SK-MEL-5 (cell line): Measurements from ENCODE around the gene NCMAP. TPM values are rescaled to one million over a fixed set of nuclear protein-coding genes. Genes with fewer than 3 reads are reported as not detected.

ENCODE experiments used
- DNase-seq: peaks from one replicate; pipeline ENCODE4 v3.0.0-alpha.2; 2016; ENCODE audit warnings: low read depth, low spot score
- in situ Hi-C: cut with HindIII; loops from 2 replicates; pipeline ENCODE4 v1.10.0; 2016; ENCODE audit warnings: low sequenced_read_pairs, high pct_unique_total_duplicates, low pct_unique_long_range_greater_than_20kb
- small RNA-seq, 2 experiments: library from RNA; depleted of rRNA; stranded (forward); fragments of <200 nt; gene quantifications; one replicate each; pipeline ENCODE3, GENCODE V24; 2014
- total RNA-seq: library from RNA; depleted of rRNA; stranded (reverse); fragments of >200 nt; shearing (Covaris generic); gene quantifications from 2 replicates; pipeline ENCODE4 v1.2.3, GENCODE V29; 2014; rRNA removed

The NCMAP gene
- total RNA-seq, 1 experiment from 2014 or later, result not detected

DNA sequence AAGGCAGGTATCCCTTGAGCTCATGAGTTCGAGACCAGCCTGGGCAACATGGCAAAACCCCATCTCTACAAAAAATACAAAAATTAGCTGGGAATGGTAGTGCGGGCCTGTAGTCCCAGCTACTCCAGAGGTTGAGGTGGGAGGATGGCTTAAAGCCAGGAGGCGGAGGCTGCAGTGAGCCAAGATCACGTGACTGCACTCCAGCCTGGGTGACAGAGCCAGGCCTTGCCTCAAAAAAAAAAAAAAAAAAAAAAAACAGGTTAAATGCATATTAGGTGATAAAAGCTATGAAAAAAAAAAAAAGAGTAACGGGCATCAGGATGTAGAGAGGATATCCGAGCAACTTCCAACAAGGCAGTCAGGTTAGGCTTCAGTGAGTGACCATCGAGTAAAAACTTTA lies 84.4 kb downstream of the NCMAP start:
- in situ Hi-C loops, result no loop called here
- no peak for DNase-seq

DNA sequence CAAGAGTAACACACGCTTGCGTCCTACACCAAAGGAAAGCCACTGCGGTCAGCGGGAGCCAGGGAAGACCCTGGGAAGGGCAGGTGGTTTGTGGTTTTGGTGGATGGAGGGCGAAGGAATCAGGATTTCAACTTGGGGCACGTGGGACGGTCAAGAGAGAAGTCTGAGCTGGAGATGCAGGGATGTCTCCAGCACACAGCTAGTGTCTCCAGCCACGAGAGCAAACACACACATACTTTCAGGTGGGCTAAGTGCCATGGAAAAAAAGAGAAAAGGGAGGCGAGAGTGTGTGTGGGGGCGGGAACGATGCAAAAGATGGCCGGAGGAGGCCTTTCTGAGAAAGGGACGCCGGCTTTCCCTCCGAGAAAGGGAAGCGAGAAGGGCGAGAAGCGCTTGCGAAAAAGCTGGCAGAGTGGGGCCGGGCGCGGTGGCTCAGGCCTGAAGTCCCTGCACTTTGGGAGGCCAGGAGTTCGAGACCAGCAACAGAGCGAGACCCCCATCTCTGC lies 85.8 kb downstream of the NCMAP start:
- no peak for DNase-seq
- in situ Hi-C loops, result no loop called here

DNA sequence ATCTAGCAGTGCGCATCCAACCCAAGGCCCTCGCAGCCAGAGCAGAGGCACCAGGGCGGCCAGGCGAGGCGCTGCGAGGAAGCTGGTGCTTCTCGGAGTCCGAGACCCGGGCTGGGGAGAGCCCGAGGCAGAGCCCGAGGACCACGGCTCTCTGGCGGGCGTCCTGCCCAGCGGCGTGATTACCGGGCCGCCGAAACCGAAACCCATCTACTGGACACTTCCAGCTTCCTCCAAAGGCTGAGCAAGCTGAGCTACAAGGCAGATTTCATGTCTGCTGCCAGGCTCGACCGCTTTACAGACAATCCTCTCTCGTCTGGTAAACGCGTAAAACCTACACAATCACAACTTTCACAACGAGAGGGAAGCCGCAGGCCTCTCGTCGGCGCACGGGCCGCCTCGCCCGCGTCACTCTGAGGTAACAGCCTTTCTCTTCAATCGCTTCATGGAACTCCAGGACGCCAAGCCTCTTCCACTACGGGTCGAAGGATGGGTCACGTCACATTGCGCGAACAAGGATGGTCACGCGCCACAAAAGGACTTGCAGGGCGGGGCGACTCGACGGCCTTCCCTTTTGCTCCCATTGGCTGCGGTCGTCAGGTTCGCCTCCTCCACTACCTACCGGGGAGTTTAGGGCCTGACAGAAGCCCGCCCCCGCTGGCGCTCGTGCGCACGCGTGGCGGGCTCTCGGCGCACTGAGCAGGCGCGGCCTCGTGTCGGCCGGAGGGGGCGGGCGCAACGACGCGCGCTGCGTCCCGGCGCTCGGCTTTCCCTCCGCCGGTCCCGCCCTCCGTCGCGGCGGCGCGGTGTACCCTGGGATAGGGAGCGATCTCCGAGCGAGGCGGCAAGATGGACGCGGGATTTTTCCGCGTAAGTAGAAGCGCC lies 86.8 kb downstream of the NCMAP start, which contains the start of gene SRRM1:
Gene SRRM1 (plus strand): TSS at position 822 of the 882 bp plus-strand sequence. CDS start 25 bp downstream, at position 847.
- DNase-seq, result peak; percentile 99
- in situ Hi-C loops, result no loop called here

DNA sequence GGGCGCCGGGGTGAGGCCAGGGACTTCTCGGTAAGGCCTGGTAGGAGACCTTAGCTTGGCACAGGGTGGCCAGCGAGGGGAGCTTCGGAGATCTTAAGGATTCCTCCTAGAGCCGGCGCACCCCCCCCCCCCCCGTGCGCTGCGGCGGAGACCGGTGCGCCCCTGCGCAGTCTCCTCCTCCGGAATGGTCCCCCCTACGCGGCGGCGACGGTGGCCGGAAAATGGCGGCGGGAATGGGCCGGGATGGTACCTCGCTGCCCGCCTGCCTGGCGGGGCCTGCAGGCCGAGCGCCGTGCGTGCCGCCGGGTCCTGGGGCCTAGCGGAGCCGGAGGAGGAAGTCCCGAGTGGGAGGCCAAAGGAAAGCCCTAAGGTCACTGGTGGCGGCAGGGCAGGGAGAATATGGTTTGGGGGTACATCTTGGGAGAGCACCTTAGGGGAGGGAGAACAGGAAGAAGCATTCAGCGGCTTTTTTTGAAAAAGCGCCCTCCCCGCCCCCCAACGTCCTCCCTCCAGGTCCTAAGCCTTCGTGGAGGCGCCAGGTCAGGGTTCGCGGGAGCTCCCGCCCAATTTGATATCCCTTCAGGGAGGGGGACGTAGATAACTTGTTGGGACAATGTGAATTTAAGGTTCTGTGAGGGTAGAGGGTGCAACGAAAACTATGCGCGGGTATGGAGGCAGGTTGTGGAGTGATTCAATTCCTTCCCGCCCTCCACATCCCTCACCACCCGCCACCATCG lies 87.6 kb downstream of the NCMAP start:
- in situ Hi-C loops, result no loop called here
- DNase-seq, result peak; percentile 4

DNA sequence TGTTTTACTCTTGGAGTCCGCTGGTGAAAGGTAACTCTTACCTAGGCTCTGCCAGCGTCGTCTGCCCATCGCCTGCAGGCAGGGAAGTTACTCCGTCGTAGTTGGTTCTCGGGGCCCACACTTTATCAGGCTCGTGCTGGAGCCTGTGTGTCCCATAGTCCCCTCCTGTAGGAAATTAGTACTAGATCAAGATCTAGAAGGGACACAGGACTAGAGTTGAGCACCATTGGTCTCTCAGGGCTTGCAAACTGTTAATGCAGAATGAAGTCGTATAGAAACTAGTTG lies 88.2 kb downstream of the NCMAP start:
- DNase-seq, result no peak
- in situ Hi-C loops, result no loop called here

DNA sequence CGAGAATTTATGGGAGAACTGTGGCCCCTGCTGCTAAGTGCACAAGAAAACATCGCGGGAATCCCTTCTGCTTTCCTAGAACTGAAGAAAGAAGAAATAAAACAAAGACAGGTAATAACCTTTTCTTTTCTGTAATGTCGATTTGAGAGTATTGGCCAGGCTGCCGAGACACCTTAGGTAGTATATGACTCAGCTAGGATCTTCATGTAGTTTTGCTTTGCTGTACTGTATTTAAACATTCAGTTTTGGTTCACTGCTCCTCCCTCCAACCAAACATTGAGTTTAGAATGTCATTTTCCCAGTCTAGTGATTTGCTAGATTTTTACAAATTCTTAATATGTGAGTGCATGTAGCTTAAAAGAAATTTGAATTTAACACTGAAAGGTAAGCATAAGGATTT lies 93.0 kb downstream of the NCMAP start:
- DNase-seq, result no peak
- in situ Hi-C loops, result no loop called here

DNA sequence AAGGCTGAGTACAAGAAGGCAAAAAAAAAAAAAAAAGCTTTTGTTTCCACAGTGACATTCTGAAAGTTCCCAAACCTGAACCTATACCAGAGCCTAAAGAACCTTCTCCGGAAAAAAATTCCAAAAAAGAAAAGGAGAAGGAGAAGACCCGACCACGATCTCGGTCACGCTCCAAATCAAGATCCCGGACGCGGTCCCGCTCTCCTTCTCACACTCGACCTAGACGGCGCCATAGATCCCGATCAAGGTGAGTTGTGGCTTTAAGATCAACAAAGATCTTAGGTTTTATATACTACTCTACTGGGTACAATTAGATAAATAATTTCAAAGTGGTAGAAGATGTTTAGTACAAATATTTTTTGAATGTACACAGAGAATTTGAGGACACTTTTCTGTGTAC lies 96.5 kb downstream of the NCMAP start:
- in situ Hi-C loops, result loop anchor here (25.0 kb wide), 1 partner anchor 160 kb away; no protein-coding TSS in a partner anchor
- DNase-seq, result no peak

DNA sequence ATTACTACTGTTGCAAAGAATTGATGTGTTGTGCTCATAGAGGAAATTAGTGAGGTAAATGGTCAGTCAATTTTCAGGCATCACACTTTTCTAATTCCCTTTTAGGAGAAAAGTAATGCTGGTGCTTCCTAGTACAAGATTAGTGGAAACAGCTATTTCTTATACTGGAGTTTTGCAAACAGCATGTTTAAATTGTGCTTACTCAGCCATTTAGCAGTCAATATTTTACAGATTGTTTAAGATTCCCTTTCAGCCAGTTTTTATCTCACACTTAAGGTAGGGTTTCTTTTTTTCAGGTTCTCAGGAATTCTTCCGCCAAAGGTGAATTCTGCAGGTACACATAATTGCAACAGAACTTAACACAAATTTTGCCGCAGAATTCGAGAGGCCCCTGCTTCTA lies 98.1 kb downstream of the NCMAP start:
- in situ Hi-C loops, result loop anchor here (25.0 kb wide), 1 partner anchor 158 kb away; no protein-coding TSS in a partner anchor
- DNase-seq, result no peak

DNA sequence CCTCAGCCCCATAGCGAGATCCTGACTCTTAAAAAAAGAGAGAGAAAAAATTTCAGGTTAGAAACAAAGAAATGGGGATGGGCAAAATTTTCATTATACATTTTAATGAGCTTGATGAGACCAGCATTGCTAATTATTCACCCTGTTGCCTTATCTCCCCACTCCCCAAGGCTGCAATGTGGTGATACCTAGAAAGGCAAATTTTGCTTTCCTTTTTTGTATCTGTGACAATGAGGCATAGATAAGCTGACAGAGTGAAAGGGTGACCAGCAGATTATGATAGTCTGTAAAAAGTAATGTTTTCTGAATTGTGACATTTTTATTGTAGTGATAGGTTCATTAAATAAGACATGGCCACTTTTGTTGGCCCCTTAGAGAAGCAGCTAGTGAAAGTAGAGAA lies 100.2 kb downstream of the NCMAP start:
- in situ Hi-C loops, result loop anchor here (25.0 kb wide), 1 partner anchor 156 kb away; no protein-coding TSS in a partner anchor
- no peak for DNase-seq

DNA sequence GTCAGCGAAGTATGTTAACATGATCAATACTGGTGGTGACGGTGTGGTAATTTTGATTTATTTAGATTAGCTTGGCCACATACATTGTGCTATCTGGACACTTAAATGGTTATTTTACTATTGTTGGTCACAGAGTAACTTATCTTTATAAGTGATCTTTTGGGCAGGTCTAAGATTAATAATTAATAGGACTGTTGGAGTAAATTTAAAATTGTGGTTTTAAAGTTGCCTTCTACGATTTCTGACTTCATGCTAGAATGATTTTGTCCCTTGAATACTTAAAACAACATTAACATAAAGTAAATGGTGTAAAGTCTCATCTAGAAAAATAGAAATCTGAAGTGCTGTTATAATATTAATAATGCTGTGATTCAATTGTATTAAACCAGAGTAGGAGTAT lies 101.9 kb downstream of the NCMAP start:
- no peak for DNase-seq
- in situ Hi-C loops, result loop anchor here (25.0 kb wide), 1 partner anchor 155 kb away; no protein-coding TSS in a partner anchor

Small RNAs within 50 kb of the gene (small RNA-seq; reads per million reads assigned to genes)
- gene RF00019, result 0 reads per million in 2 experiments

Other genes with a start within 250 kb of the NCMAP start
- not detected in 2 replicates for gene GRHL3, start 236.7 kb upstream of the NCMAP start, total RNA-seq
- 5.5 and 8.3 TPM in 2 replicates for gene STPG1, start 142.3 kb upstream of the NCMAP start, total RNA-seq
- gene NIPAL3, start 140.3 kb upstream of the NCMAP start, total RNA-seq, result 20.4 and 23.9 TPM in 2 replicates
- 9.2 and 10.3 TPM in 2 replicates for gene RCAN3, start 53.3 kb upstream of the NCMAP start, total RNA-seq
- 17.3 and 20.7 TPM in 2 replicates for gene SRRM1, start 87.2 kb downstream of the NCMAP start, total RNA-seq
- gene CLIC4, start 189.4 kb downstream of the NCMAP start, total RNA-seq, result 123 and 124 TPM in 2 replicates